ENCODE results near the gene SAMD14. TPM values are rescaled to one million over a fixed set of nuclear protein-coding genes. Genes with fewer than 3 reads are reported as not detected.

The SAMD14 gene
- total RNA-seq, 4 donors from 2014 or later = 0.04 to 3.8 (median 0.31) TPM; not detected in 1

GRCh38 chr17:50172130-50172529 lies 42.2 kb upstream of the SAMD14 start:
- Histone ChIP-seq H3K27me3 (no peaks in the 10 kb centered on the region), H3K36me3 (peaks cover 0 to 34% of the 10 kb centered on the region in 2 donors), H3K9me3 (no peaks in the 10 kb centered on the region), H3K4me3 (no peak overlapping the region), H3K27ac (peak overlapping the region; percentile 98 to 100 (median 99)), H3K4me1 (peaks cover 68 to 69% of the 10 kb centered on the region in 2 donors)
- ATAC-seq (no peak), DNase-seq (no peak)
- intact Hi-C loops (cut with DNase I; ENCODE audit: low total_unique reads) = no loop called here
- in situ Hi-C loops (cut with MboI; ENCODE audit: low sequenced_read_pairs in 4 of 4) = loop anchor here in 1 of 4 donors (5.0 kb wide), 1 partner anchor 80 kb away; no protein-coding TSS in a partner anchor
- TF ChIP-seq POLR2A (IDR thresholded peaks at IDR 0.05) = no peak
- TF ChIP-seq, protein P1, sequence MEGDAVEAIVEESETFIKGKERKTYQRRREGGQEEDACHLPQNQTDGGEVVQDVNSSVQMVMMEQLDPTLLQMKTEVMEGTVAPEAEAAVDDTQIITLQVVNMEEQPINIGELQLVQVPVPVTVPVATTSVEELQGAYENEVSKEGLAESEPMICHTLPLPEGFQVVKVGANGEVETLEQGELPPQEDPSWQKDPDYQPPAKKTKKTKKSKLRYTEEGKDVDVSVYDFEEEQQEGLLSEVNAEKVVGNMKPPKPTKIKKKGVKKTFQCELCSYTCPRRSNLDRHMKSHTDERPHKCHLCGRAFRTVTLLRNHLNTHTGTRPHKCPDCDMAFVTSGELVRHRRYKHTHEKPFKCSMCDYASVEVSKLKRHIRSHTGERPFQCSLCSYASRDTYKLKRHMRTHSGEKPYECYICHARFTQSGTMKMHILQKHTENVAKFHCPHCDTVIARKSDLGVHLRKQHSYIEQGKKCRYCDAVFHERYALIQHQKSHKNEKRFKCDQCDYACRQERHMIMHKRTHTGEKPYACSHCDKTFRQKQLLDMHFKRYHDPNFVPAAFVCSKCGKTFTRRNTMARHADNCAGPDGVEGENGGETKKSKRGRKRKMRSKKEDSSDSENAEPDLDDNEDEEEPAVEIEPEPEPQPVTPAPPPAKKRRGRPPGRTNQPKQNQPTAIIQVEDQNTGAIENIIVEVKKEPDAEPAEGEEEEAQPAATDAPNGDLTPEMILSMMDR (IDR thresholded peaks at IDR 0.05 in 4 of 5, conservative IDR thresholded peaks at IDR 0.05 in 1 of 5) = no peak

- intact Hi-C loops (cut with DNase I; ENCODE audit: low total_unique reads) = no loop called here
- Histone ChIP-seq H3K36me3 (peaks cover 0 to 34% of the 10 kb centered on the region in 2 donors), H3K27me3 (no peaks in the 10 kb centered on the region), H3K4me1 (peaks cover 65 to 67% of the 10 kb centered on the region in 2 donors), H3K9me3 (no peaks in the 10 kb centered on the region), H3K27ac (peak overlapping the region; percentile 98 to 100 (median 99)), H3K4me3 (no peak overlapping the region)
- DNase-seq (peak in 1 of 2 donors; percentile 64), ATAC-seq (peak in 1 of 2 donors; percentile 16)
- TF ChIP-seq, protein P1 (IDR thresholded peaks at IDR 0.05 in 4 of 5, conservative IDR thresholded peaks at IDR 0.05 in 1 of 5) = no peak
- no peak for TF ChIP-seq POLR2A (IDR thresholded peaks at IDR 0.05)
- in situ Hi-C loops (cut with MboI; ENCODE audit: low sequenced_read_pairs in 4 of 4) = loop anchor here in 1 of 4 donors (5.0 kb wide), 1 partner anchor 79 kb away; no protein-coding TSS in a partner anchor
These were observed 41.6 kb upstream of the SAMD14 start for GRCh38 chr17:50171371-50172071.

DNA sequence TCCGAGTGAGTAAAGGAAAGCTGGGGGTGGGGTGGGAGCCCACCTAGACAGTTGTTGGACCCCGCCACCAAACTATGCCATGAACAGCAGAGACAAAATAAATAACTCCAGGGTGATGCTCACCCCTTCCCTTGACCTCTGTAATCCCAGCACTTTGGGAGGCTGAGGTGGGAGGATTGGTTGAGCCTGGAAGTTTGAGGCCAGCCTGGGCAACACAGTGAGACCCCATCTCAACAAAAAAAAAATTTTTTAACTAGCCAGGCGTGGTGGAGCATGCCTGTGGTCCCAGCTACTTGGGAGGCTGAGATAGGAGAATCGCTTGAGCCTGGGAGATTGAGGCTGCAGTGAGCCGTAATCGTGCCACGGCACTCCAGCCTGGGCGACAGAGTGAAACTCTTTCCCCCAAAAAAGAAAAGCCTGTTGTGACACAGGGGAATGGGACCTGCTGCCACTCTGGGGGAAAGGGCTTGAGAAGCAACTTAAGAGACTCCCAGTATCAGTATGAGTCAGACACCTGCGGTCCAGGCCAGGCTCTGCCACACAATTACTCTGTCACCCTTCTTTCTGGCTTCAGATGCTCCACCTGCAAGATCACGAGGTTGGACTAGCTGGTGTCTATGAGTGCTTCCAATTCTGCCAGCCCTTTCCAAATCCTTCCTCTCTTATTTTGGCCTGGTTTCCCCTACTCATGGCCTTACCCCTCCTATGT lies 40.9 kb upstream of the SAMD14 start:
- ATAC-seq (peak; percentile 83 to 91), DNase-seq (peak; percentile 84 to 90)
- no peak overlapping the region for H3K4me3 ChIP-seq
- no peaks in the 10 kb centered on the region for H3K27me3 ChIP-seq
- H3K27ac ChIP-seq = peak overlapping the region; percentile 98 to 100 (median 99)
- H3K36me3 ChIP-seq = peaks cover 0 to 31% of the 10 kb centered on the region in 2 donors
- peaks cover 59 to 61% of the 10 kb centered on the region in 2 donors for H3K4me1 ChIP-seq
- intact Hi-C loops (cut with DNase I; ENCODE audit: low total_unique reads) (no loop called here), in situ Hi-C loops (cut with MboI; ENCODE audit: low sequenced_read_pairs in 4 of 4) (loop anchor here in 1 of 4 donors (5.0 kb wide), 1 partner anchor 79 kb away; no protein-coding TSS in a partner anchor)
- no peaks in the 10 kb centered on the region for H3K9me3 ChIP-seq
- TF ChIP-seq, protein P1 (IDR thresholded peaks at IDR 0.05 in 4 of 5, conservative IDR thresholded peaks at IDR 0.05 in 1 of 5) = no peak
- peak; percentile 23 to 42 for TF ChIP-seq POLR2A (IDR thresholded peaks at IDR 0.05)

DNA sequence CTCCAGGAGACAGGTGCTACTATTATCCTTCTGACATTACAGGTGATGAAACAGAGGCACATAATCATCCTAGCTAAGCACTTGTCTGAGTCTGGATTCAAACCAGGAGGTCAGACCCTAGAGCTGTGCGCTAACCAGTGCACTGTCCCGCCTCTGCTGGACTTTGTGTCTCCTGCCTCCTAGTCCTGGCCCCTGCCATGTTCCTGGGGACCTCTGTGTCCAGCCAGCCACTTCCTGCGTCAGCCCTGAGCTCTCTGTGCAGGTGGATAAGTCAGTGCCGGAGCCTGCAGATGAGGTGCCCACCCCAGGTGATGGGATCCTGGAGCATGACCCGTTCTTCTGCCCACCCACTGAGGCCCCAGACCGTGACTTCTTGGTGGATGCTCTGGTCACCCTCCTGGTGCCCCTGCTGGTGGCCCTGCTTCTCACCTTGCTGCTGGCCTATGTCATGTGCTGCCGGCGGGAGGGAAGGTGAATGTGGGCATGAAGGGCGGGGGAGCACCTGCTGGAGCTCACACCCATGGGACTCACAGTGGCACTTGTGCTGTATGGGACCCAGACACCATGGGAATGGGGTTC lies 40.0 kb upstream of the SAMD14 start:
- peaks cover 62 to 69% of the 10 kb centered on the region in 2 donors for H3K4me1 ChIP-seq
- no peak for DNase-seq
- ATAC-seq = no peak
- H3K27ac ChIP-seq = peak overlapping the region; percentile 98 to 100 (median 99)
- intact Hi-C loops (cut with DNase I; ENCODE audit: low total_unique reads) (loop anchor here (5.0 to 10.0 kb wide), 2 partner anchors 38 to 695 kb away; partner anchors contain the start of genes SAMD14 and TOB1), in situ Hi-C loops (cut with MboI; ENCODE audit: low sequenced_read_pairs in 4 of 4) (loop anchor here in 1 of 4 donors (5.0 kb wide), 1 partner anchor 78 kb away; no protein-coding TSS in a partner anchor)
- TF ChIP-seq POLR2A (IDR thresholded peaks at IDR 0.05) = no peak
- TF ChIP-seq, protein P1 (IDR thresholded peaks at IDR 0.05 in 4 of 5, conservative IDR thresholded peaks at IDR 0.05 in 1 of 5) = no peak
- no peaks in the 10 kb centered on the region for H3K27me3 ChIP-seq
- no peak overlapping the region for H3K4me3 ChIP-seq
- peaks cover 0 to 22% of the 10 kb centered on the region in 2 donors for H3K36me3 ChIP-seq
- no peaks in the 10 kb centered on the region for H3K9me3 ChIP-seq
